BJ (cell line): ENCODE data around the gene CRAMP1. TPM values are rescaled to one million over a fixed set of nuclear protein-coding genes. Genes with fewer than 3 reads are reported as not detected.

ENCODE experiments used
- CTCF ChIA-PET: fragments of 350-600 bp; formaldehyde crosslinking; extraction: SDS; loops from one replicate; lab custom pipeline; 2021; ENCODE audit warnings: antibody characterized with exemption, inconsistent platforms; lab: Yijun Ruan, JAX
- POLR2A ChIA-PET: fragments of 300-600 bp; sonication (Branson Sonifier 250); formaldehyde crosslinking; extraction: SDS; loops from one replicate; lab custom pipeline; 2021; ENCODE audit warnings: antibody characterized with exemption; lab: Charles Lee
- DNase-seq: peaks from one replicate; pipeline ENCODE4 v3.0.0-alpha.2; 2011; ENCODE audit warnings: low read depth
- H3K27me3 ChIP-seq: 2 replicates; pipeline ENCODE4 v1.6.0; 2011; ENCODE audit warnings: low read length; ENCODE audit not compliant: control insufficient read depth, insufficient read depth
- H3K36me3 ChIP-seq: 2 replicates; pipeline ENCODE4 v1.5.1; 2011; ENCODE audit warnings: low read length; ENCODE audit not compliant: control insufficient read depth, insufficient read depth
- H3K4me3 ChIP-seq: 2 replicates; pipeline ENCODE4 v1.5.1; 2011; ENCODE audit warnings: low read depth, mild to moderate bottlenecking, control low read depth, low read length
- CTCF ChIP-seq: IDR thresholded peaks from 2 replicates; pipeline ENCODE4 v1.5.1; 2011; ENCODE audit warnings: low read depth, mild to moderate bottlenecking, control low read depth, inconsistent platforms, low read length, moderate library complexity; ENCODE audit not compliant: insufficient read depth
- polyA plus RNA-seq: library from polyadenylated mRNA; depleted of rRNA; stranded (reverse); fragments of >200 nt; gene quantifications from 2 replicates; pipeline ENCODE4 v1.2.3, GENCODE V29; 2011

The CRAMP1 gene
- polyA plus RNA-seq, 1 experiment = 8.0 TPM

DNA sequence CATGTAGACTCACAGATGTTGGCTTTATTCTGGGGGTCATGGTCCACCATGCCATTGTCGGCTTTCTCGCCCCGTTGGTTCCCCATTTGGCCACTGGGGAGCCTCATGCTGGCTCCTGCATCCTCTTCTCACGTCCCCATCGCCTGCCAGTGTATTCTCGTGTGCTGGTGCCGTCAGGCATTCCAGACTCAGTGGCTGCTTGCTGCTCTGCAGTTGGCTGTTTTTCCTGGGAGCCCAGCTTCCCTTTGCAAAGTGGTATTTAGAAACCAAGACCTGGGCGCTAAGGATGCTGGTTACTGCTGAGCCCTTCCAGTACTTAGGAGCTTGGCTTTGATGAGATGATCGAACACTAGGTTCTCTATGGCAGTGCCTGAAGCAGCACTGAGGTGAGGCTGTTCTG, 19.1 kb downstream of the CRAMP1 start:
- ChIA-PET CTCF (no interaction called here), POLR2A (no interaction called here)
- H3K4me3 ChIP-seq = no peak overlapping the region
- H3K27me3 ChIP-seq = no peaks in the 10 kb centered on the region
- H3K36me3 ChIP-seq = peaks cover 33% of the 10 kb centered on the region
- no peak for TF ChIP-seq CTCF
- no peak for DNase-seq

GRCh38 chr16:1631931-1632637, 19.9 kb downstream of the CRAMP1 start:
- POLR2A ChIA-PET = no interaction called here
- no peak for TF ChIP-seq CTCF
- no peak for DNase-seq
- Histone ChIP-seq H3K27me3 (no peaks in the 10 kb centered on the region), H3K36me3 (peaks cover 34% of the 10 kb centered on the region), H3K4me3 (no peak overlapping the region)
- CTCF ChIA-PET = no interaction called here

DNA sequence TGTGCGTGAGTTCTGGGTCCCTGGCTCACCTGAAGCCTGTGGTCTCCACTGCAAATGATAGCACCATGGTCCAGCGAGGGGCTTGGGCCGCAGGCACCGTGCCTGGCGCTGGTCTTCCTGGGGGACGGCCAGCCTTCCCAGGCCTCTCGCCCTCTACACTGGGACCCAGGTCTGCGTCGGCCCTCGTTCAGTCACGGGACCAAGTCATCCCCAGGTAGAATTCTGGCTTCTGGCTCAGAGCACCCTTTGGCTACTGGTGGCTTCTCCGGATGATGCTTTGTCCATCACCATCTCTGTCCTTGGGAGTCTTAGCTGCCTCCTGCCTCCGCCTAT, 20.4 kb downstream of the CRAMP1 start:
- Histone ChIP-seq H3K36me3 (peaks cover 35% of the 10 kb centered on the region), H3K27me3 (no peaks in the 10 kb centered on the region), H3K4me3 (no peak overlapping the region)
- ChIA-PET POLR2A (no interaction called here), CTCF (no interaction called here)
- no peak for DNase-seq
- TF ChIP-seq CTCF = no peak

GRCh38 chr16:1633310-1633709, 21.1 kb downstream of the CRAMP1 start:
- ChIA-PET CTCF (no interaction called here), POLR2A (no interaction called here)

DNA sequence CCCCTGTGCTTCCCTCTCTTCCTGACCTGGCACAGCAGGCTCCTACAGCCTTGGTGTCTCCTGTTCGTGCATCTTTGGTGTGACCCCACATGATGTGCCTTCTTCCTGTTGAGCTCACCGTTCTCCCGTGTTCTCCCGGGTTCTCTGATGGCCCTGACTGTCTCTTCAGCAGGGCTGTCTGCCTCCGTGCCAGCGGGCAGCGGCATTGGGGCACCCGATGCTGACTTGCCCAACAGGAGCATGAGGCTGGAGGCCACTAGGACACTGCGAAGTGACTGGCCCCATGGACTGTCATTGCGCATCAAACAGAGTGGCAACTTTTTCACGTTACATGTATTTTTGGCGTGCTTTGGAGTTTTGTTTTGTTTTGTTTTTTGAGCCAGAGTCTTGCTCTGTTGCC, 22.4 kb downstream of the CRAMP1 start:
- TF ChIP-seq CTCF = no peak
- no peaks in the 10 kb centered on the region for H3K27me3 ChIP-seq
- peaks cover 35% of the 10 kb centered on the region for H3K36me3 ChIP-seq
- CTCF ChIA-PET = interaction anchor here (1.4 kb wide), 1 partner anchor 71 kb away, joined by 4 read pairs; the partner anchor contains the start of gene MAPK8IP3
- H3K4me3 ChIP-seq = no peak overlapping the region
- POLR2A ChIA-PET = no interaction called here
- no peak for DNase-seq

More at GRCh38 chr16:1633310-1633709, 21.1 kb downstream of the CRAMP1 start:
- DNase-seq = no peak
- no peak overlapping the region for H3K4me3 ChIP-seq
- H3K36me3 ChIP-seq = peaks cover 35% of the 10 kb centered on the region
- TF ChIP-seq CTCF = no peak
- no peaks in the 10 kb centered on the region for H3K27me3 ChIP-seq
